Keratinocyte (primary cell): ENCODE data around the gene EEF2K.

Source experiments
- CTCF ChIP-seq, 3 experiments: IDR thresholded peaks in 1 of 3; conservative IDR thresholded peaks in 1 of 3; optimal IDR thresholded peaks in 1 of 3; 2 replicates in 2 of 3; 3 replicates in 1 of 3; pipeline versions ENCODE3 to v1.5.1; 2011; ENCODE audit warnings: low read length in 3 of 3, mild to moderate bottlenecking in 3 of 3, moderate library complexity in 2 of 3, control low read depth in 1 of 3, inconsistent platforms in 1 of 3; ENCODE audit not compliant: insufficient read depth in 2 of 3; ENCODE audit errors: extremely low read depth in 1 of 3
- EZH2 ChIP-seq: IDR thresholded peaks from one replicate; pipeline ENCODE4 v1.6.1; 2012; ENCODE audit warnings: inconsistent platforms, mild to moderate bottlenecking, low read length, moderate library complexity

- TF ChIP-seq CTCF (optimal IDR thresholded peaks at IDR 0.05 in 1 of 3, IDR thresholded peaks at IDR 0.05 in 1 of 3, conservative IDR thresholded peaks at IDR 0.05 in 1 of 3; ENCODE audit: extremely low read depth in 1 of 3, insufficient read depth in 2 of 3, low read length in 3 of 3) = no peak
- no peak for TF ChIP-seq EZH2
These were observed 1.9 kb upstream of the EEF2K start for GRCh38 chr16:22204091-22204655.
